Choroid plexus epithelial cell (primary cell): Measurements from ENCODE around the gene MTR.

Experiments
- DNase-seq: peaks from one replicate; pipeline ENCODE4 v3.0.0-alpha.2; 2010; ENCODE audit warnings: low read depth
- H3K4me3 ChIP-seq: 2 replicates; pipeline ENCODE4 v1.5.1; 2011; ENCODE audit warnings: low read depth, mild to moderate bottlenecking, control low read depth, low read length, moderate library complexity
- CTCF ChIP-seq: conservative IDR thresholded peaks from 2 replicates; pipeline ENCODE4 v1.5.1; 2011; ENCODE audit warnings: low read depth, mild to moderate bottlenecking, control low read depth, inconsistent platforms, low read length, moderate library complexity

The MTR gene

GRCh38 chr1:236952246-236953003, 157.3 kb downstream of the MTR start:
- no peak overlapping the region for H3K4me3 ChIP-seq
- DNase-seq = no peak
- TF ChIP-seq CTCF = no peak

GRCh38 chr1:236953151-236953700, 158.1 kb downstream of the MTR start:
- no peak for DNase-seq
- H3K4me3 ChIP-seq = no peak overlapping the region
- no peak for TF ChIP-seq CTCF
